Measurements from ENCODE around the gene SIX3.

- TF ChIP-seq, protein P1, sequence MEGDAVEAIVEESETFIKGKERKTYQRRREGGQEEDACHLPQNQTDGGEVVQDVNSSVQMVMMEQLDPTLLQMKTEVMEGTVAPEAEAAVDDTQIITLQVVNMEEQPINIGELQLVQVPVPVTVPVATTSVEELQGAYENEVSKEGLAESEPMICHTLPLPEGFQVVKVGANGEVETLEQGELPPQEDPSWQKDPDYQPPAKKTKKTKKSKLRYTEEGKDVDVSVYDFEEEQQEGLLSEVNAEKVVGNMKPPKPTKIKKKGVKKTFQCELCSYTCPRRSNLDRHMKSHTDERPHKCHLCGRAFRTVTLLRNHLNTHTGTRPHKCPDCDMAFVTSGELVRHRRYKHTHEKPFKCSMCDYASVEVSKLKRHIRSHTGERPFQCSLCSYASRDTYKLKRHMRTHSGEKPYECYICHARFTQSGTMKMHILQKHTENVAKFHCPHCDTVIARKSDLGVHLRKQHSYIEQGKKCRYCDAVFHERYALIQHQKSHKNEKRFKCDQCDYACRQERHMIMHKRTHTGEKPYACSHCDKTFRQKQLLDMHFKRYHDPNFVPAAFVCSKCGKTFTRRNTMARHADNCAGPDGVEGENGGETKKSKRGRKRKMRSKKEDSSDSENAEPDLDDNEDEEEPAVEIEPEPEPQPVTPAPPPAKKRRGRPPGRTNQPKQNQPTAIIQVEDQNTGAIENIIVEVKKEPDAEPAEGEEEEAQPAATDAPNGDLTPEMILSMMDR (conservative IDR thresholded peaks at IDR 0.05 in 1 of 2, IDR thresholded peaks at IDR 0.05 in 1 of 2; ENCODE audit: extremely low read depth in 1 of 2, insufficient read depth in 1 of 2, low read depth in 1 of 2, low read length in 2 of 2) = no peak
- TF ChIP-seq EZH2 (IDR thresholded peaks at IDR 0.05; ENCODE audit: borderline replicate concordance, low read length) = no peak
Measured at GRCh38 chr2:44972771-44973535, 31.5 kb downstream of the SIX3 start.

All from mammary epithelial cell (primary cell).